Measurements from ENCODE around the gene GGN. TPM values are rescaled to one million over a fixed set of nuclear protein-coding genes. Genes with fewer than 3 reads are reported as not detected.

The GGN gene
- total and polyA plus RNA-seq, 2 donors from 2014 or later = 0.92 to 1.6 TPM

DNA sequence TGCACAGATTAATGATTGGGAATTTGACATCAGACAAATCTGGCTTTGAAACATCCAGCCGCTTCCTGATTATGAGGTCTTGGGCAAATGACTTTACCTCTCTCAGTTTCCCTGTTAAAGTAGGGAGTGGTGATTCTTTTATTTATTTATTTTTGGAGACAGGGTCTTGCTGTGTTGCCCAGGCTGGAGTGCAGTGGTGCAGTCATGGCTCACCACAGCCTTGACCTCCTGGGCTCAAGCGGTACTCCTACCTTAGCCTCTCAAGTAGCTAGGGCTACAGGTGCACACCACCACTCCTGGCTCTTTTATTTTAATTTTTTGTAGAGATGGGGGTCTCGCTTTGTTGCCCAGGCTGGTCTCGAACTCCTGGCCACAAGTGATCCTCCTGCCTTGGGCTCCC, 10.8 kb downstream of the GGN start:
- peaks cover 0 to 13% (median 12%) of the 10 kb centered on the region in 3 donors for H3K4me1 ChIP-seq (ENCODE audit: control insufficient read depth in 2 of 3, insufficient read depth in 2 of 3, low read depth in 1 of 3, low read length in 3 of 3)
- intact Hi-C loops (cut with DNase I) = no loop called here
- no peak overlapping the region for H3K4me3 ChIP-seq (ENCODE audit: low read length in 3 of 3)
- no peak overlapping the region for H3K27ac ChIP-seq (ENCODE audit: low read depth in 2 of 2, low read length in 2 of 2)
- H3K9ac ChIP-seq (ENCODE audit: low read length in 3 of 3) = no peak overlapping the region
- DNase-seq (no peak), FAIRE-seq (no peak)
- no peaks in the 10 kb centered on the region for H3K9me3 ChIP-seq (ENCODE audit: control insufficient read depth in 2 of 3, insufficient read depth in 1 of 3, low read length in 3 of 3)
- peaks cover 2 to 22% (median 10%) of the 10 kb centered on the region in 3 donors for H3K36me3 ChIP-seq (ENCODE audit: control insufficient read depth in 2 of 3, insufficient read depth in 3 of 3, low read length in 3 of 3)
- TF ChIP-seq, protein P1, sequence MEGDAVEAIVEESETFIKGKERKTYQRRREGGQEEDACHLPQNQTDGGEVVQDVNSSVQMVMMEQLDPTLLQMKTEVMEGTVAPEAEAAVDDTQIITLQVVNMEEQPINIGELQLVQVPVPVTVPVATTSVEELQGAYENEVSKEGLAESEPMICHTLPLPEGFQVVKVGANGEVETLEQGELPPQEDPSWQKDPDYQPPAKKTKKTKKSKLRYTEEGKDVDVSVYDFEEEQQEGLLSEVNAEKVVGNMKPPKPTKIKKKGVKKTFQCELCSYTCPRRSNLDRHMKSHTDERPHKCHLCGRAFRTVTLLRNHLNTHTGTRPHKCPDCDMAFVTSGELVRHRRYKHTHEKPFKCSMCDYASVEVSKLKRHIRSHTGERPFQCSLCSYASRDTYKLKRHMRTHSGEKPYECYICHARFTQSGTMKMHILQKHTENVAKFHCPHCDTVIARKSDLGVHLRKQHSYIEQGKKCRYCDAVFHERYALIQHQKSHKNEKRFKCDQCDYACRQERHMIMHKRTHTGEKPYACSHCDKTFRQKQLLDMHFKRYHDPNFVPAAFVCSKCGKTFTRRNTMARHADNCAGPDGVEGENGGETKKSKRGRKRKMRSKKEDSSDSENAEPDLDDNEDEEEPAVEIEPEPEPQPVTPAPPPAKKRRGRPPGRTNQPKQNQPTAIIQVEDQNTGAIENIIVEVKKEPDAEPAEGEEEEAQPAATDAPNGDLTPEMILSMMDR (IDR thresholded peaks at IDR 0.05; ENCODE audit: borderline replicate concordance, extremely low read depth, insufficient read depth) = no peak
- no peaks in the 10 kb centered on the region for H3K27me3 ChIP-seq (ENCODE audit: control insufficient read depth, insufficient read depth, low read length)

DNA sequence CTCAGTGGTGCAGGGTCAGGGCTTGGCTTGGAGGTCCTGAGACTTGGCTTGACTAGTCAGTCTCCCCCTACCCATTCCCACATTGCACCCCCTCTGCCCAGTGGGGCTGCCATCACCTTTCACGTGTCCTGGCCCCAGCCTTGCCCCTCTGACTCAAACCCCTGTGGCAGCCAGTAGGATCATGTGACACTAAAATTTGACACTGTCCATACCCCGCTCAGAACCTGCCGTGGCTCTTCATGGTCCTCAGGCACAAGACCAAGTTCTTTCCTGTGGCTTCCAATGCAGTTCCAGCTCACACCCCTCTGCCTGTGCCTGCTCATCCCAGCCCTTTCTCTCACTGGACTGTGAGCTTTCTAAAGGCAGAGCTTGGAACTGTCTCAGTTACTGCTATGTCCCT, 11.3 kb downstream of the GGN start:
- peak in 1 of 5 donors; percentile 49 for DNase-seq
- Histone ChIP-seq H3K27me3 (ENCODE audit: control insufficient read depth, insufficient read depth, low read length) (no peaks in the 10 kb centered on the region), H3K27ac (ENCODE audit: low read depth in 2 of 2, low read length in 2 of 2) (no peak overlapping the region), H3K4me1 (ENCODE audit: control insufficient read depth in 2 of 3, insufficient read depth in 2 of 3, low read depth in 1 of 3, low read length in 3 of 3) (peaks cover 0 to 13% (median 12%) of the 10 kb centered on the region in 3 donors), H3K9ac (ENCODE audit: low read length in 3 of 3) (no peak overlapping the region), H3K36me3 (ENCODE audit: control insufficient read depth in 2 of 3, insufficient read depth in 3 of 3, low read length in 3 of 3) (peaks cover 2 to 17% (median 10%) of the 10 kb centered on the region in 3 donors), H3K9me3 (ENCODE audit: control insufficient read depth in 2 of 3, insufficient read depth in 1 of 3, low read length in 3 of 3) (no peaks in the 10 kb centered on the region), H3K4me3 (ENCODE audit: low read length in 3 of 3) (no peak overlapping the region)
- TF ChIP-seq, protein P1 (IDR thresholded peaks at IDR 0.05; ENCODE audit: borderline replicate concordance, extremely low read depth, insufficient read depth) = no peak
- intact Hi-C loops (cut with DNase I) = no loop called here
- FAIRE-seq = no peak

DNA sequence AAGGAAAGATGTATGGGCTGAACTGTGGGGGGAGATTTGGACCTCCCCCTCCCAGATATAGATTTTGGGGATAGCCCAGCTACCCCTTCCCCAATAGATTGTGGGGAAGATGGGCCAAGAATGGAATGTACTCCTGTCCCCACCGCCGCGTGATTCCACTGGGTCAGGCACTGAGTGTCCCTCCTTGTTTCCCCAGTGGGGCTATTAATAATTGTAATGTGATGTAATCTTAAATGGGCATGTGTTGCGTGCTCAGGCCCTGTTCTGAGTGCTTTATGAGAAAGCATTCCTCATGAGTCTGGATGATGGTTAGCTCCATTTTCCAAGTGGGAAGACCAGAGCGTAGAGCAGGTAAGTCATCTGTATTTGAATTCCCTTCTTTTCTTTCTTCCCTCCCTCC, 12.1 kb downstream of the GGN start:
- DNase-seq (peak in 1 of 5 donors; percentile 70), FAIRE-seq (no peak)
- intact Hi-C loops (cut with DNase I) = no loop called here
- H3K4me1 ChIP-seq (ENCODE audit: control insufficient read depth in 2 of 3, insufficient read depth in 2 of 3, low read depth in 1 of 3, low read length in 3 of 3) = peaks cover 0 to 13% (median 12%) of the 10 kb centered on the region in 3 donors
- H3K27me3 ChIP-seq (ENCODE audit: control insufficient read depth, insufficient read depth, low read length) = no peaks in the 10 kb centered on the region
- H3K27ac ChIP-seq (ENCODE audit: low read depth in 2 of 2, low read length in 2 of 2) = no peak overlapping the region
- peak overlapping the region in 2 of 3 donors; percentile 78 to 81 for H3K9ac ChIP-seq (ENCODE audit: low read length in 3 of 3)
- TF ChIP-seq, protein P1 (IDR thresholded peaks at IDR 0.05; ENCODE audit: borderline replicate concordance, extremely low read depth, insufficient read depth) = no peak
- H3K36me3 ChIP-seq (ENCODE audit: control insufficient read depth in 2 of 3, insufficient read depth in 3 of 3, low read length in 3 of 3) = peaks cover 0 to 9% (median 2%) of the 10 kb centered on the region in 3 donors
- peak overlapping the region; percentile 80 to 90 (median 84) for H3K4me3 ChIP-seq (ENCODE audit: low read length in 3 of 3)
- H3K9me3 ChIP-seq (ENCODE audit: control insufficient read depth in 2 of 3, insufficient read depth in 1 of 3, low read length in 3 of 3) = no peaks in the 10 kb centered on the region

DNA sequence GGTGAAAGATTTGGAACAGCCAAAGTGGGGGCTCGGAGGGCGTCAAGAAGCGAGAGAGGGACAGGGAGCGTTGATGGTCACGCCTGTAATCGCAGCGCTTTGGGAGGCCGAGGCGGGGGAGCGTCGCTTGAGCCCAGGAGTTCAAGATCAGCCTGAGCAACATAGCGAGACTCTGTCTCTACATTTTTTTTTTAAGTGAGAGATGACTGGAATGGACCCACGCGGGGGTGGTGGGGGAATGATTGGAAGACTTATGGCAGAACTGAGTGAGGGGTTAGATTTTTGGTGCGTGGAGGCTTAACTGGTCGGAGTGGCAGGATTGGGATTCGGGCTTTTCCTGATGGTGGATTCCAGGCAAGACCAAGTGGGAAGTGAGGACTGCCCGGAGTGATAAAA, 12.7 kb downstream of the GGN start:
- TF ChIP-seq, protein P1 (IDR thresholded peaks at IDR 0.05; ENCODE audit: borderline replicate concordance, extremely low read depth, insufficient read depth) = no peak
- Histone ChIP-seq H3K4me1 (ENCODE audit: control insufficient read depth in 2 of 3, insufficient read depth in 2 of 3, low read depth in 1 of 3, low read length in 3 of 3) (peaks cover 0 to 13% (median 12%) of the 10 kb centered on the region in 3 donors), H3K27ac (ENCODE audit: low read depth in 2 of 2, low read length in 2 of 2) (peak overlapping the region; percentile 43 to 88), H3K9ac (ENCODE audit: low read length in 3 of 3) (peak overlapping the region; percentile 78 to 86 (median 81)), H3K27me3 (ENCODE audit: control insufficient read depth, insufficient read depth, low read length) (no peaks in the 10 kb centered on the region), H3K4me3 (ENCODE audit: low read length in 3 of 3) (peak overlapping the region; percentile 80 to 90 (median 84)), H3K36me3 (ENCODE audit: control insufficient read depth in 2 of 3, insufficient read depth in 3 of 3, low read length in 3 of 3) (peaks cover 0 to 7% (median 2%) of the 10 kb centered on the region in 3 donors), H3K9me3 (ENCODE audit: control insufficient read depth in 2 of 3, insufficient read depth in 1 of 3, low read length in 3 of 3) (no peaks in the 10 kb centered on the region)
- DNase-seq = peak in 1 of 5 donors; percentile 78
- FAIRE-seq = no peak
- intact Hi-C loops (cut with DNase I) = no loop called here

All from kidney (tissue), 14 donors.